ENCODE measurements around the gene PARVA.
"Not testable (repeated sequence)": the region's sequence is repeated elsewhere in the genome, so short reads cannot be mapped to it uniquely, and the experiment has no call there.

The PARVA gene

GRCh38 chr11:12377106-12377823, at the start of gene PARVA:
Gene PARVA (plus strand): TSS chr11:12377571. CDS start chr11:12377648, 77 bp downstream.
- no peak for DNase-seq

- no peak for DNase-seq
Observed at GRCh38 chr11:12329169-12329568, 48.2 kb upstream of the PARVA start.

GRCh38 chr11:12329797-12330196, 47.6 kb upstream of the PARVA start:
- DNase-seq = no peak

- no peak for DNase-seq
Observed at GRCh38 chr11:12330485-12331231, 46.7 kb upstream of the PARVA start.

GRCh38 chr11:12331239-12331874, 46.0 kb upstream of the PARVA start:
- peak; percentile 40 for DNase-seq

- no peak for DNase-seq
Observed at GRCh38 chr11:12343526-12343925, 33.8 kb upstream of the PARVA start.

- DNase-seq = no peak
Observed at GRCh38 chr11:12353534-12353933, 23.8 kb upstream of the PARVA start.

- no peak for DNase-seq
Observed at GRCh38 chr11:12354750-12355545, 22.4 kb upstream of the PARVA start.

GRCh38 chr11:12356944-12357655, 20.3 kb upstream of the PARVA start:
- no peak for DNase-seq

GRCh38 chr11:12357697-12358096, 19.7 kb upstream of the PARVA start:
- not testable (repeated sequence) for DNase-seq

GRCh38 chr11:12358302-12359188, 18.8 kb upstream of the PARVA start:
- DNase-seq = no peak

GRCh38 chr11:12359761-12360160, 17.6 kb upstream of the PARVA start:
- DNase-seq = no peak

- DNase-seq = no peak
Observed at GRCh38 chr11:12361682-12362081, 15.7 kb upstream of the PARVA start.

GRCh38 chr11:12362857-12363256, 14.5 kb upstream of the PARVA start:
- DNase-seq = no peak

- no peak for DNase-seq
Observed at GRCh38 chr11:12363373-12363772, 14.0 kb upstream of the PARVA start.

GRCh38 chr11:12365965-12366575, 11.3 kb upstream of the PARVA start:
- DNase-seq = not testable (repeated sequence)

- not testable (repeated sequence) for DNase-seq
Observed at GRCh38 chr11:12367057-12367456, 10.3 kb upstream of the PARVA start.

GRCh38 chr11:12372111-12372510, 5.3 kb upstream of the PARVA start:
- DNase-seq = no peak

- no peak for DNase-seq
Observed at GRCh38 chr11:12375720-12376119, 1.7 kb upstream of the PARVA start.

- no peak for DNase-seq
Observed at GRCh38 chr11:12376259-12377081, 901 bp upstream of the PARVA start.

Data from GDM1 (cell line).